ENCODE measurements around the gene NACC1. TPM values are rescaled to one million over a fixed set of nuclear protein-coding genes. Genes with fewer than 3 reads are reported as not detected.
A peak's percentile ranks its signal among the peaks of the same experiment; 100 is the strongest.

Gene NACC1
- total RNA-seq, 1 donor from 2014 or later: 34.7 TPM

GRCh38 chr19:13074378-13074777 is 43.7 kb upstream of the NACC1 start:
- peaks cover 47% of the 10 kb centered on the region for H3K27me3 Mint-ChIP-seq (ENCODE audit: insufficient read depth, low read depth)
- no peak overlapping the region for H3K27ac Mint-ChIP-seq
- Histone ChIP-seq H3K36me3 (no peaks in the 10 kb centered on the region), H3K4me3 (no peak overlapping the region), H3K4me1 (peaks cover 38% of the 10 kb centered on the region), H3K9me3 (ENCODE audit: low read depth) (no peaks in the 10 kb centered on the region), H3F3A (ENCODE audit: low read depth) (no peaks in the 10 kb centered on the region), H3K27me3 (peaks cover 14% of the 10 kb centered on the region), H3K4me2 (no peak overlapping the region), H2AFZ (replicated peaks) (no peak overlapping the region), H3K79me2 (ENCODE audit: low read depth) (no peaks in the 10 kb centered on the region), H3K27ac (no peak overlapping the region), H4K20me1 (ENCODE audit: low read depth) (no peaks in the 10 kb centered on the region), H3K9ac (no peak overlapping the region)
- no peak overlapping the region for H3K4me3 Mint-ChIP-seq
- TF ChIP-seq CTCF (IDR thresholded peaks at IDR 0.05) (no peak), EZH2phosphoT487 (IDR thresholded peaks at IDR 0.05) (no peak), EZH2 (IDR thresholded peaks at IDR 0.05) (no peak)
- H3K4me1 Mint-ChIP-seq: peaks cover 17% of the 10 kb centered on the region
- DNase-seq (ENCODE audit: low spot score): no peak
- H3K36me3 Mint-ChIP-seq: no peaks in the 10 kb centered on the region
- H3K9me3 Mint-ChIP-seq: no peaks in the 10 kb centered on the region

- no peak overlapping the region for H3K27ac Mint-ChIP-seq
- H3K4me3 Mint-ChIP-seq: no peak overlapping the region
- H3K4me1 ChIP-seq: peaks cover 32% of the 10 kb centered on the region
These were observed 41.7 kb upstream of the NACC1 start for GRCh38 chr19:13076320-13076719.

GRCh38 chr19:13076787-13077186 is 41.3 kb upstream of the NACC1 start:
- Mint-ChIP-seq H3K27ac (no peak overlapping the region), H3K27me3 (ENCODE audit: insufficient read depth, low read depth) (peaks cover 41% of the 10 kb centered on the region), H3K4me1 (peaks cover 19% of the 10 kb centered on the region), H3K36me3 (no peaks in the 10 kb centered on the region), H3K4me3 (no peak overlapping the region), H3K9me3 (no peaks in the 10 kb centered on the region)
- H3K4me2 ChIP-seq: peak overlapping the region; percentile 47
- peaks cover 14% of the 10 kb centered on the region for H3K27me3 ChIP-seq
- H3F3A ChIP-seq (ENCODE audit: low read depth): no peaks in the 10 kb centered on the region
- no peaks in the 10 kb centered on the region for H3K9me3 ChIP-seq (ENCODE audit: low read depth)
- H4K20me1 ChIP-seq (ENCODE audit: low read depth): no peaks in the 10 kb centered on the region
- no peaks in the 10 kb centered on the region for H3K79me2 ChIP-seq (ENCODE audit: low read depth)
- H3K4me3 ChIP-seq: no peak overlapping the region
- H3K4me1 ChIP-seq: peaks cover 32% of the 10 kb centered on the region
- DNase-seq (ENCODE audit: low spot score): no peak
- H3K36me3 ChIP-seq: no peaks in the 10 kb centered on the region
- H2AFZ ChIP-seq (replicated peaks): no peak overlapping the region
- no peak for TF ChIP-seq EZH2phosphoT487 (IDR thresholded peaks at IDR 0.05)
- TF ChIP-seq CTCF (IDR thresholded peaks at IDR 0.05): no peak
- no peak for TF ChIP-seq EZH2 (IDR thresholded peaks at IDR 0.05)
- no peak overlapping the region for H3K27ac ChIP-seq
- no peak overlapping the region for H3K9ac ChIP-seq

More at GRCh38 chr19:13076320-13076719, 41.7 kb upstream of the NACC1 start:
- no peak for TF ChIP-seq EZH2 (IDR thresholded peaks at IDR 0.05)
- no peak for TF ChIP-seq EZH2phosphoT487 (IDR thresholded peaks at IDR 0.05)
- no peak for TF ChIP-seq CTCF (IDR thresholded peaks at IDR 0.05)
- Mint-ChIP-seq H3K27me3 (ENCODE audit: insufficient read depth, low read depth) (peaks cover 40% of the 10 kb centered on the region), H3K36me3 (no peaks in the 10 kb centered on the region), H3K4me1 (peaks cover 19% of the 10 kb centered on the region), H3K9me3 (no peaks in the 10 kb centered on the region)
- no peak for DNase-seq (ENCODE audit: low spot score)
- Histone ChIP-seq H3K9me3 (ENCODE audit: low read depth) (no peaks in the 10 kb centered on the region), H3K9ac (no peak overlapping the region), H3K36me3 (no peaks in the 10 kb centered on the region), H3K79me2 (ENCODE audit: low read depth) (no peaks in the 10 kb centered on the region), H3K27ac (no peak overlapping the region), H3K4me2 (no peak overlapping the region), H3K27me3 (peaks cover 14% of the 10 kb centered on the region), H2AFZ (replicated peaks) (no peak overlapping the region), H4K20me1 (ENCODE audit: low read depth) (no peaks in the 10 kb centered on the region), H3F3A (ENCODE audit: low read depth) (no peaks in the 10 kb centered on the region), H3K4me3 (no peak overlapping the region)

Data from neural progenitor cell (in vitro differentiated cells).